ENCODE measurements around the gene FOXK1.

The FOXK1 gene

GRCh38 chr7:4763091-4763793 is 81.1 kb downstream of the FOXK1 start:
- Histone ChIP-seq H2BK12ac (ENCODE audit: low read length) (no peak overlapping the region), H3K4me2 (ENCODE audit: insufficient read depth, low read length, poor library complexity, severe bottlenecking) (no peak overlapping the region), H3K27ac (replicated peaks; ENCODE audit: low read length) (no peak overlapping the region), H3K27me3 (ENCODE audit: control insufficient read depth in 3 of 3, insufficient read depth in 3 of 3, low read depth in 1 of 3, low read length in 3 of 3) (no peaks in the 10 kb centered on the region), H2AK5ac (ENCODE audit: low read depth, low read length) (no peak overlapping the region), H3K4me3 (ENCODE audit: low read length in 2 of 2) (no peak overlapping the region), H3K79me1 (ENCODE audit: low read depth, low read length) (peaks cover 2% of the 10 kb centered on the region), H4K91ac (ENCODE audit: low read depth, low read length, poor library complexity) (no peak overlapping the region), H3K9ac (ENCODE audit: low read depth, low read length, poor library complexity) (no peak overlapping the region), H3K4ac (ENCODE audit: low read length) (no peak overlapping the region), H3K23ac (ENCODE audit: low read depth, low read length, poor library complexity) (peak overlapping the region; percentile 31), H3K36me3 (replicated peaks in 1 of 2; ENCODE audit: control insufficient read depth in 2 of 2, insufficient read depth in 2 of 2, low read length in 2 of 2) (peaks cover 45 to 89% of the 10 kb centered on the region in 2 donors), H4K8ac (ENCODE audit: low read depth, low read length) (no peak overlapping the region), H2AFZ (ENCODE audit: low read length) (no peak overlapping the region), H3K18ac (ENCODE audit: low read length) (no peak overlapping the region), H3K9me3 (replicated peaks in 1 of 2; ENCODE audit: control insufficient read depth in 2 of 2, insufficient read depth in 1 of 2, low read depth in 1 of 2, low read length in 2 of 2) (no peaks in the 10 kb centered on the region), H2BK120ac (ENCODE audit: low read depth, low read length) (no peak overlapping the region), H2BK5ac (ENCODE audit: low read length) (peak overlapping the region; percentile 48), H3K4me1 (ENCODE audit: control insufficient read depth in 2 of 2, insufficient read depth in 1 of 2, low read depth in 1 of 2, low read length in 2 of 2) (no peaks in the 10 kb centered on the region), H2BK15ac (ENCODE audit: low read length) (no peak overlapping the region), H3K14ac (ENCODE audit: low read length) (no peak overlapping the region)
- no CpG with 5 or more reads among the region's 32 CpGs for WGBS, 2 donors (ENCODE audit: extremely low coverage in 2 of 2, insufficient read length in 2 of 2, insufficient replicate concordance in 1 of 2)
- DNase-seq (ENCODE audit: low spot score): no peak

GRCh38 chr7:4763794-4764185 is 81.7 kb downstream of the FOXK1 start:
- Histone ChIP-seq H3K9me3 (replicated peaks in 1 of 2; ENCODE audit: control insufficient read depth in 2 of 2, insufficient read depth in 1 of 2, low read depth in 1 of 2, low read length in 2 of 2) (no peaks in the 10 kb centered on the region), H3K9ac (ENCODE audit: low read depth, low read length, poor library complexity) (no peak overlapping the region), H3K27ac (replicated peaks; ENCODE audit: low read length) (no peak overlapping the region), H3K23ac (ENCODE audit: low read depth, low read length, poor library complexity) (no peak overlapping the region), H3K4me1 (ENCODE audit: control insufficient read depth in 2 of 2, insufficient read depth in 1 of 2, low read depth in 1 of 2, low read length in 2 of 2) (no peaks in the 10 kb centered on the region), H4K8ac (ENCODE audit: low read depth, low read length) (no peak overlapping the region), H3K4me2 (ENCODE audit: insufficient read depth, low read length, poor library complexity, severe bottlenecking) (no peak overlapping the region), H2AK5ac (ENCODE audit: low read depth, low read length) (no peak overlapping the region), H4K91ac (ENCODE audit: low read depth, low read length, poor library complexity) (no peak overlapping the region), H2BK120ac (ENCODE audit: low read depth, low read length) (no peak overlapping the region), H2BK12ac (ENCODE audit: low read length) (no peak overlapping the region), H2BK15ac (ENCODE audit: low read length) (no peak overlapping the region), H3K27me3 (ENCODE audit: control insufficient read depth in 3 of 3, insufficient read depth in 3 of 3, low read depth in 1 of 3, low read length in 3 of 3) (no peaks in the 10 kb centered on the region), H2AFZ (ENCODE audit: low read length) (no peak overlapping the region), H3K14ac (ENCODE audit: low read length) (peak overlapping the region; percentile 82), H3K4me3 (ENCODE audit: low read length in 2 of 2) (no peak overlapping the region), H3K18ac (ENCODE audit: low read length) (no peak overlapping the region), H3K4ac (ENCODE audit: low read length) (no peak overlapping the region), H2BK5ac (ENCODE audit: low read length) (peak overlapping the region; percentile 48), H3K36me3 (replicated peaks in 1 of 2; ENCODE audit: control insufficient read depth in 2 of 2, insufficient read depth in 2 of 2, low read length in 2 of 2) (peaks cover 41 to 88% of the 10 kb centered on the region in 2 donors), H3K79me1 (ENCODE audit: low read depth, low read length) (peaks cover 4% of the 10 kb centered on the region)
- no peak for DNase-seq (ENCODE audit: low spot score)
- no CpG with 5 or more reads among the region's 21 CpGs for WGBS, 2 donors (ENCODE audit: extremely low coverage in 2 of 2, insufficient read length in 2 of 2, insufficient replicate concordance in 1 of 2)

- Histone ChIP-seq H3K23ac (ENCODE audit: low read depth, low read length, poor library complexity) (no peak overlapping the region), H2AK5ac (ENCODE audit: low read depth, low read length) (no peak overlapping the region), H3K18ac (ENCODE audit: low read length) (no peak overlapping the region), H3K9ac (ENCODE audit: low read depth, low read length, poor library complexity) (peak overlapping the region; percentile 63), H3K4me3 (ENCODE audit: low read length in 2 of 2) (peak overlapping the region in 1 of 2 donors; percentile 50), H3K14ac (ENCODE audit: low read length) (peak overlapping the region; percentile 56), H3K4me1 (ENCODE audit: control insufficient read depth in 2 of 2, insufficient read depth in 1 of 2, low read depth in 1 of 2, low read length in 2 of 2) (no peaks in the 10 kb centered on the region), H2BK5ac (ENCODE audit: low read length) (peak overlapping the region; percentile 90), H2AFZ (ENCODE audit: low read length) (no peak overlapping the region), H3K4ac (ENCODE audit: low read length) (no peak overlapping the region), H2BK12ac (ENCODE audit: low read length) (no peak overlapping the region), H2BK120ac (ENCODE audit: low read depth, low read length) (no peak overlapping the region), H3K27ac (replicated peaks; ENCODE audit: low read length) (no peak overlapping the region), H3K36me3 (replicated peaks in 1 of 2; ENCODE audit: control insufficient read depth in 2 of 2, insufficient read depth in 2 of 2, low read length in 2 of 2) (peaks cover 40 to 85% of the 10 kb centered on the region in 2 donors), H3K9me3 (replicated peaks in 1 of 2; ENCODE audit: control insufficient read depth in 2 of 2, insufficient read depth in 1 of 2, low read depth in 1 of 2, low read length in 2 of 2) (no peaks in the 10 kb centered on the region), H2BK15ac (ENCODE audit: low read length) (no peak overlapping the region), H3K79me1 (ENCODE audit: low read depth, low read length) (peaks cover 4% of the 10 kb centered on the region), H3K4me2 (ENCODE audit: insufficient read depth, low read length, poor library complexity, severe bottlenecking) (no peak overlapping the region), H3K27me3 (ENCODE audit: control insufficient read depth in 3 of 3, insufficient read depth in 3 of 3, low read depth in 1 of 3, low read length in 3 of 3) (no peaks in the 10 kb centered on the region), H4K8ac (ENCODE audit: low read depth, low read length) (peak overlapping the region; percentile 17), H4K91ac (ENCODE audit: low read depth, low read length, poor library complexity) (no peak overlapping the region)
- no peak for DNase-seq (ENCODE audit: low spot score)
- no CpG with 5 or more reads among the region's 35 CpGs for WGBS, 2 donors (ENCODE audit: extremely low coverage in 2 of 2, insufficient read length in 2 of 2, insufficient replicate concordance in 1 of 2)
Observed at GRCh38 chr7:4764402-4765007, 82.4 kb downstream of the FOXK1 start.

- Histone ChIP-seq H3K27me3 (ENCODE audit: control insufficient read depth in 3 of 3, insufficient read depth in 3 of 3, low read depth in 1 of 3, low read length in 3 of 3) (no peaks in the 10 kb centered on the region), H4K8ac (ENCODE audit: low read depth, low read length) (no peak overlapping the region), H2BK120ac (ENCODE audit: low read depth, low read length) (no peak overlapping the region), H3K4me1 (ENCODE audit: control insufficient read depth in 2 of 2, insufficient read depth in 1 of 2, low read depth in 1 of 2, low read length in 2 of 2) (no peaks in the 10 kb centered on the region), H3K9ac (ENCODE audit: low read depth, low read length, poor library complexity) (peak overlapping the region; percentile 30), H3K36me3 (replicated peaks in 1 of 2; ENCODE audit: control insufficient read depth in 2 of 2, insufficient read depth in 2 of 2, low read length in 2 of 2) (peaks cover 34 to 78% of the 10 kb centered on the region in 2 donors), H3K4me2 (ENCODE audit: insufficient read depth, low read length, poor library complexity, severe bottlenecking) (no peak overlapping the region), H2BK12ac (ENCODE audit: low read length) (no peak overlapping the region), H2BK15ac (ENCODE audit: low read length) (no peak overlapping the region), H3K14ac (ENCODE audit: low read length) (no peak overlapping the region), H3K27ac (replicated peaks; ENCODE audit: low read length) (no peak overlapping the region), H2AFZ (ENCODE audit: low read length) (no peak overlapping the region), H3K23ac (ENCODE audit: low read depth, low read length, poor library complexity) (peak overlapping the region; percentile 31), H2AK5ac (ENCODE audit: low read depth, low read length) (no peak overlapping the region), H3K4me3 (ENCODE audit: low read length in 2 of 2) (peak overlapping the region in 1 of 2 donors; percentile 50), H3K18ac (ENCODE audit: low read length) (no peak overlapping the region), H2BK5ac (ENCODE audit: low read length) (no peak overlapping the region), H3K4ac (ENCODE audit: low read length) (no peak overlapping the region), H3K79me1 (ENCODE audit: low read depth, low read length) (peaks cover 4% of the 10 kb centered on the region), H4K91ac (ENCODE audit: low read depth, low read length, poor library complexity) (no peak overlapping the region), H3K9me3 (replicated peaks in 1 of 2; ENCODE audit: control insufficient read depth in 2 of 2, insufficient read depth in 1 of 2, low read depth in 1 of 2, low read length in 2 of 2) (no peaks in the 10 kb centered on the region)
- no CpG with 5 or more reads among the region's 23 CpGs for WGBS, 2 donors (ENCODE audit: extremely low coverage in 2 of 2, insufficient read length in 2 of 2, insufficient replicate concordance in 1 of 2)
- no peak for DNase-seq (ENCODE audit: low spot score)
Observed at GRCh38 chr7:4765776-4766490, 83.8 kb downstream of the FOXK1 start.

Data from neuronal stem cell (in vitro differentiated cells).